ENCODE results near the gene SORCS2.
"Not testable (repeated sequence)": the region's sequence is repeated elsewhere in the genome, so short reads cannot be mapped to it uniquely, and the experiment has no call there.

The SORCS2 gene

DNA sequence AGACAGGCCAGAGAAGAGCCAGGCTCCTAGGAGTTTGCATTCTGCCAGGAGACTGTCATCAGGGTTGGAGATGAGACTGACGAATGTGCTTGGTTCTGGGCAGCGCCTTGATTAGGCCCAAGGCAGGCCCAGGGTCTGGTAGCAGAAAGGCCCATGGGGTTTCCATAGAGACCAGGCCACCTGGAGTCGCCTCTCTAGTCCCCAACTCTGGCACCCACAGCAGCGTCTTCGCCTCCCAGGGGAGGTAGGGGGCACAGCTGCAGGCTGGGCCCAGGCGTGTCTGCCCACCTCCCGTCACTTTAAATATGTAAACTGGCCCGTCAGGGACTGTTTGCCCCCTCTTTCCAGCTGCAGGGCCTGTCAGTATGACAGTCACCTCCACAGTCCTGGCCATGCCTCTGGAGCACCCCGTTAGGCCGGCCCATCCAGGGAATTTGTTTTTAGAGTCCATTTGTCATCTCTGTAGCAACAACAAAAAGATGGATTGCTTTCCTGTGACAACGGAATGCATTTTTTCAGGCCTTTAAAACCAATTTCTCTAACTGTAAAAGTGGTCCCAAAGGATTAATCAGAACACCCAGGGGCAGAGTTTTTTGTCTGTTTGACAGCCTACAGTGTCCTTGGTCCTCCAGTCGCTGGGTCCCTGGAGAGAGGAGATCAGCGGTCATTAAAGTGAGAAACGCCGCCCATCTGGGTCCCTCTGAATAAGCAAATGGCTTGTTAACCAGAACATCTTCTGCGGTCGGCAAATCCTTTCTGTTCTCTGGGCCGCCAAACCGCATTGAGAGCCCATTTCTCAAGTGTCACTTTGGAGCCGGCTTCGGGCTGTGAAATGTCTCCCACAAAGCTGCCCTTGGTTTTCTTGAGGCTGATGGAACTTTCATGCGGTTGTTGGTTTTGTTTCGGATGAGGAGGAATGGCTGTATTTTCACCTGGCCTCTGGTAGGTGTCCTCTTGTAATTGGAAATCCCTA, 395.4 kb downstream of the SORCS2 start:
- no peak for DNase-seq (ENCODE audit: low read depth)

DNA sequence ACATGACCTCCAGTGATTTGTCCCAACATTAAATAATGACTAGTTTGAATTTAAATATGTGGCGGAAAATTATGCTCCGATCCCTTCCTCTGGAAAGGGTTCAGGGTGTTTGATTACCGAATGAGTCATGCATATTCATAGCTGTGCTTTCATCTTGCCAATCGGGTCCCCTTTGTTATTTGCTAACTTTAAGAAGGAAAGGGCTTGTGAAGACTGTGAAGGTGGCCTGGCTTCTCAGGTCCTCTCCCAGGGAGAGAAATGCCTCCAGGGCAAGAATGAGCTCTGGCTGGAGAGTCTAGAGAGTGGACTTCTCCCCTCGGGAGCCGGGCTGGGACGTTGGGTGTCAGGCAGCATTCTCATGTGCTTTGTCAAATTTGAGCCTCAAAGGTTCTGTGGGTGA, 397.9 kb downstream of the SORCS2 start:
- no peak for DNase-seq (ENCODE audit: low read depth)

DNA sequence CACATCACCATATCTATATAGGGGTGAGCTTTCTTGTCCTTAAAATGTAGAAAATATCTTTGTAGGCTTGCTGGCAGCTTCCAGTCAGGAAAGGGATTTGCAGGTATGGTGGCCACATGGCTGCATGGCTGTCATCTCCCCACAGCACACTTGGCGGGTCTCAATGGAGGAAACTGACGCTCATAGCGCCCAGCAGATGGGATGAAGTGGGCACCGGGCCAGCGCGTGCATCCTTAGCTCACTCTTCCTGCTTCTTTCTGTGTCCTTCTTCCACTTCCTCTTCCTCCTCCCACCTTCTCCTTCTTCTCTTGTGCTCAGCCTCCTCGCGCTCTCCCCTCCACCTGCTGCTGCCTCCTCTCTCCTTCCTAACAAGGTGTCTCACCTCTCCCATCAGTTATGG, 398.6 kb downstream of the SORCS2 start:
- no peak for DNase-seq (ENCODE audit: low read depth)

DNA sequence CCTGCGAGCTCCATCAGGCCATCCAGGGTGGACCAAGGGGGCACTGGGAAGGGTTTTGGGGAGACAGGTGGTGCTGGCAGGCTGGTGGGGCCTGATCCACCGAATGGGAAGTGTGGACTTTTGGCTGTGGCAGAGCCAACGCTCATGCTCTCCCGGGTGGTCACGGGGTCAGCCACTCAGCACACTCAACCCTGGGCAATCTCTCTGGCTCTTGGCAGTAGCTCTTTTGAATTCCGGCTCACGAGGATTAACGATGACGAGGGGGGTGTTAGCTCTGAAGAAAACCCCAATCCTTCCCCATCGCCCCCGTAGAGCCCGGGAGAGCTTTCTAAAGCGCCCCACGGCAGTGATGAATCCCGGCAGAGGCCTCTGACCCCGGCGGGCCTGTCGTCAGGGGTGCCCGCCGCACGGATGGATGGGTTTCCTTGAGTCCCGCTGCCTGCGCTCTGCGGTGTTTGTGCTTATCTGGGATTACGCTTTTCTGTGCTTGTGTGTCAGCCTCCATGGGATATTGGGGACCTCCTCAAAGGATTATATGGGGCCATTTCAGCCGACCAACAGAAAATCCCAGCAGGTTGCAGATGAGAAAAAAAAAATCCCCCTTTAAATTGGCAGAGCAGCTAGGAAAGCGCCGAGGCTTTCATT, 399.2 kb downstream of the SORCS2 start:
- DNase-seq (ENCODE audit: low read depth): no peak

DNA sequence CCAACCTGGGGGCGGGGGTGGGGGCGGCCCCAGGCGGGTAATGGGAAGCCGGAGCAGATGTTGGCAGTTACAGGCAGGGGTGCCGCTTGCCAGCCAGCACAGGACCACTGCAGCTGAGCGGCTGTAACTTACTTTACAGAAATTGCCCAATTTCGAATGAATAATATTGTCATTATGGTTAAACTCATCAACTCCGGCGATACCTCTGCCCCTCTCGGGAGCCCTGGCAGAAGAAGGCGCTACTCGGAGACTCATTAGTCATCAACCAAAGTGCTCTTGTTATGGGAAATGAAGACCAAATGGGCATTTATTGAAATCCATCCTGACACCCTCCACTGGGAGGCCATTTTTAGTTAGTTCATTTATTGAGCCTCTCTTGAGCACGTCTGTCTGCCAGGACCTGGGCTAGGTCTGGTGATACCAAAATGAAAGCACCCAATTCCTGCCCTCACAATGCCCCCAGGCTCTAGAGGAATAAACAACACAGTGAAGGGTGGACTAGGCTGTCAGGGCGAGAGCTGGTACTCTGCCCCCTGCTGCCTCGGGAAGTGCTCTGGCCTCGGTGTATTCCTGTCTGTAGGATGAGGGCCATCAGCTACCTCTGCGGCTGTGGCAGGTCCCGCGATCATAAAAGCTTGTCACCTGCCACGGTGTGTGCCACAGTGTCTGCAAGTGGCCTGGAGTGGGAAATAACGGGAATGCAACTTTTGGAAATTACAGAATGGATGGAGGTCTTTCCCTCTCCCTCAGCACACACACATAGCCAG, 401.5 kb downstream of the SORCS2 start:
- no peak for DNase-seq (ENCODE audit: low read depth)

DNA sequence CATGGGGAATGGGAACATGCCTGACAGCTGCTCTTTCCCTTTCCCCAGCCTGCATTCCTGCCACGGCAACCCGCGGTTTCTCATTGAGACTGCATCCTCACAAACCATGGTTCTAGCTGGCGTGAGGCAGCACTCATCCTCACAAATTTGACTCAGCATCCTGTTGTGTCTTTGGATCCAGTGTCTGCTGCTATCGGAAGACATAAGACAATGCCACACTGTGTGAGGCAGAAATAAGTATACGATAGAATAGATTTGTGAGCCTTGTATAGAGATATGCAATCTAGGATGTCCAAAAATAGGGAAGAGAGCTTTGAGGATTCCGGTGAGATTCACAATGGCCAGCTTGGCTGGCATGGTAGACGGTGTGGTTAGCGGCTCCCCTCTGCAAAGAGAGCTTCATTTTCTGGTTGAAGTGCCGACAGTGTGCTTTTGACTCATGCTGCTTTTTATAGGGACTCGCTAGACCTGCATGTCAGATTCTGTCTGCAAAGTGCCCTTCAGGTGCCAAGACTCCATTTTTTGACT, 403.7 kb downstream of the SORCS2 start:
- no peak for DNase-seq (ENCODE audit: low read depth)

DNA sequence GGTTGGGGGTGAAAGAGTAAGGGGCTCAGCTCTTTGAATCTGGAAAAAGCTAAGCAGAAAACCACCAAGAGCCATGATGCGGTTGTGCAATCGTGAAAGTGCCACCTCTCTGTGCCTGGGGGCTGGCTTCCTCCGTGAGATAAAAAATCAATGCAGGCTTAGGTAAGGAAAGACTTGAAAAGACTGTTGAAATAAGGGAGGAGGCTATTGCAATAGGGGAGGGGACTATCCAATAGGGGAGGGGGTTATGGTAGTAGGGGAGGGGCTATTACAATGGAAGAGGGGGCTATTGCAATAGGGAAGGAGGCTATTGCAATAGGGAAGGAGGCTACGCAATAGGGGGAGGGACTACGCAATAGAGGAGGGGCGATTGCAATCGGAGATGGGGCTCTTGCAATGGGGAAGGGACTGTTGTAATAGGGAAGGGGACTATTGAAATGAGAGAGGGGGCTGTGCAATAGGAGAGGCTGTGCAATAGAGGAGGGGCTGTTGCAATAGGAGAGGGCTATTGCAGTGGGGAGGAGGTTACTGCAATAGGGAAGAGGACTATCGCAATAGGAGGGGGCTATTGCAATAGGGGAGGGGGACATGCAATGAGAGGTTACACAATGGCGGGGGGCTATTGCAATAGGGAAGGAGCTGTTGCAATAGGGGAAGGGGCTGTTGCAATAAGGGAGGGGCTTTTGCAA, 404.7 kb downstream of the SORCS2 start:
- DNase-seq (ENCODE audit: low read depth): no peak

DNA sequence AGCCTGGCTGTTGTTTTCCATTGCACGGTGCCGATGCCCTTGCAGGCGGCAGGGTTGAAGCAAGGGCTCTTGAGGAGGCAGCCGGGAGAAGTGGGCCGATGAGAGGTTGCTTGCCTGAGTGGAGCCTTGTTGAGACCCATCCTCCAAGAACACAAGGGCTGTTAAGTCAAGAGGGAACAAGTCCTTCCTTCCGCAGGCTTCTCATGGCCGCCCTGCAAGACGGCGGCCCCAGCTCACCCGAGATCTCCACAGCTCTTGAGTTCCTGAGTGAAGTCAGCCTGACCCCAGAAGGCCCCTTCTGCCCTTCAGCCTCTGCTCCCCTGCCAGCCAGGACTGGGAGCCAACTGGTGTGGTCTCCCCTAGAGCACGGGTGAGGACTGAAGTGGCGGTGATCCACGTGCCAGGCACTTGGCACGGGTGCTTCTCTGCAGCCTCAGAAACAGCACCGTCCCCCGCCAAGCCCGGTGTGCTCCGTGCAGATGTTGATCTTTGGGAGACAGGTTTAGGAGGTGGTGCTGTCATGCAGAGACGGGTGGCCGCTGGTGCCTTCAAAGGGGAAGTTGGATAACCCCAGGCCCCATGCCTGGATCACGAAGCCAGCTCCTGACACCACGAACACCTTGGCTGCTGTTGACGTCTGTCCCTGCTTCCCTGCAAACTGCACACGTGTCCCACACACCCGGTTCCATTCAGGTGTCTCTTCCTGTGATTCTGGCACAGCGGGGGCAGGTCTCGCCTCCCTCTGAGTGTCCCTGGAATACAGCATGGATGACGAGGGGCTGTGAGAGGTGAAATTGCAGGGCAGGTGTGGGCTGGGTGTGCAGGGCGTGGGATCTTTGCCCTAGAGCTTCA, 406.8 kb downstream of the SORCS2 start:
- no peak for DNase-seq (ENCODE audit: low read depth)

DNA sequence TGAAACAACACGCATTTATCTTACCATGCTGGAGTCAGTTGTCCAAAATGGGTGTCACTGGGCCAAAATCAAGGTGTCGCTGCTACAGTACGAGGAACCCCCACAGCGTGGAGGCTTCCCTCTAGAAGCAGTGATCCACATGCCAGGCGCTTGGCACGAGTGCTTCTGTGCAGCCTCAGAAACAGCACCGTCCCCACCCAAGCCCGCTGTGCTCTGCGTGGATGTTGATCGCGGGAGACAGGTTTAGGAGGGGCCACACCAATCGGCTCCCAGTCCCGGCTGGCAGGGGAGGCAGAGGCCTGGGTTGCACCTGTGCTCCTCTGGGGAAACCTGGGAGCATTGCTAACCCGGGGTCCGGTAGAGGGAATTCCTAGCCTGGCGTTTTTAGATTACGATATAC, 407.9 kb downstream of the SORCS2 start:
- no peak for DNase-seq (ENCODE audit: low read depth)

DNA sequence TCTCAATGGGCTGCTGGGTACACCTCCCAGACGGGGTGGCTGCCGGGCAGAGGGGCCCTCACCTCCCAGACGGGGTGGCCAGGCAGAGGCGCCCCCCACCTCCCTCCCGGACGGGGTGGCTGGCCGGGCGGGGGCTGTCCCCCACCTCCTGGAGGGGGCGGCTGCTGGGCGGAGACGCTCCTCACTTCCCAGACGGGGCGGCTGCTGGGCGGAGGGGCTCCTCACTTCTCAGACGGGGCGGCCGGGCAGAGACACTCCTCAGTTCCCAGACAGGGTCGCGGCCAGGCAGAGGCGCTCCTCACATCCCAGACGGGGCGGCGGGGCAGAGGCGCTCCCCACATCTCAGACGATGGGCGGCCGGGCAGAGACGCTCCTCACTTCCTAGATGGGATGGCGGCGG, 409.8 kb downstream of the SORCS2 start:
- not testable (repeated sequence) for DNase-seq (ENCODE audit: low read depth)

DNA sequence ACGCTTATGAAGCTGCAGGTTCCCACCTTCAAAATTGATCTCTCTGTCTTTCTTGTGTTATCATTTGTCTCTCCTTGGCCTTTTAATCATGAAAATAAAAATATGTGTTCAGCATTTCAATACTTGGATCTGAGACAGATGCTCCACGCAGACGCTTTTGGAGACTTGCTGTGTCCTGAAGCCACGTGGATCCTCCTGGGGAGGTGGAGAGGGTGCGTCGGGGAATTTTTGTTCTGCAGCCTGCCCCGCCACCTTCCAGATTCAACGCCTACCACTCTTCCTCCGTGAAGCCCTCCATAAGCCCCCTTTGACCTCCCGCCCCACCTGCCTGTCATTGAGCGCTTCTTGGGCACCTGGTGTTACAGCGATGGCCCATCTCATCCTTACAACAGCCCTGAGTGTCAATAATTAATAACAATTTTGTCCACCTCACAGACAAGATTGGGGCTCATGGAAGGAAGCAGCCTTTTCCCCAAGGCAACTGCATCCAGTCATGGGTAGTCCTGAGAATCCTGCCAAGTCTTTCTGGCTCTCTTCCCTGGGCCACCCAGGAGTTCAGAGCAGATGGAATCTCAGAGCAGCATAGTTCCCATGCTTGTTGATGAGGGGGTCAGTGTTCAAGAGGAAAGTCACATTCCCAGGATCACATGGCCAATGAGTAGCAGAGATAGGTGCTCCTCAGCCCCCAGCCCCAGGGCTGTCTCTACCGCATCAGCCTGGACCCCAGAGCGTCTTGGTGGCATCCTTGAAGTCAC, 415.0 kb downstream of the SORCS2 start:
- no peak for DNase-seq (ENCODE audit: low read depth)

DNA sequence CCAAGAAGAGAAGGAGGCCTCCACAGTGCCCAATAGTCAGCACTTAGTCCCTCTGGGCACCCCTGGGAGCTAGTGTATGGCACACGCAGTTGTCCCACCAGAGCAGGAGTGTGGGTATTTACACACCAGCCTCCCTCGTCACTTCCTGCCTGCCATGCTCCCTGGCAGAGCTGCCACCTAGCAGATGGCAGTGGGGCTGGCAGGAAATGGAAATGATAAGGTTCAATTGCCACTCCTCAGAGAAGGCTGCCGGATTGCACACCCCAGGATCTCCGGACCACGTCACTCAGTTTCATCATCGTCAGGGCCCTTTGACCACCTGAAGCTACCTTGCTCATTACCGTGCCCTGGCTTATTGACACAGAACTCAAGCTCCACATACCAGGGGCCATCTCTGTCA, 415.7 kb downstream of the SORCS2 start:
- DNase-seq (ENCODE audit: low read depth): no peak

DNA sequence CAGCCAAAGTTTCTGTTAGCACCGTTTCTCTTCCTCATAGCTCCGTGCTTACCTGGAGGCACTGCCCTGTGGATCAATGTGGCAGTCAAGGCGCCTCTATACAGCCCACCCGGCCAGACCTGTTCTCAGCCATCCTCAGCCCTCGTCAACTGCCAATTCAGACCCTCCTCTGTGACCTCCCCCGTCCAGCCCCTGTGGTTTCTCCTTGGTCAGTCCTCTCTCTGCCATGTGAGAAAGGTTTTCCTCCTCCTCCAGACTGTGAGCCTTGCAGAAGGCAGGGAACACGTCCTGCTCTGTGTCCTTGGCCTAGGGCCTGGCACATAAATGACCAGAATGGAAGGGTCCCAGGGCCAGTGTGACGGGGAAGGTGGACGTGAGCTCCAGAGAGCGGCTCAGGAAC, 417.0 kb downstream of the SORCS2 start:
- no peak for DNase-seq (ENCODE audit: low read depth)

DNA sequence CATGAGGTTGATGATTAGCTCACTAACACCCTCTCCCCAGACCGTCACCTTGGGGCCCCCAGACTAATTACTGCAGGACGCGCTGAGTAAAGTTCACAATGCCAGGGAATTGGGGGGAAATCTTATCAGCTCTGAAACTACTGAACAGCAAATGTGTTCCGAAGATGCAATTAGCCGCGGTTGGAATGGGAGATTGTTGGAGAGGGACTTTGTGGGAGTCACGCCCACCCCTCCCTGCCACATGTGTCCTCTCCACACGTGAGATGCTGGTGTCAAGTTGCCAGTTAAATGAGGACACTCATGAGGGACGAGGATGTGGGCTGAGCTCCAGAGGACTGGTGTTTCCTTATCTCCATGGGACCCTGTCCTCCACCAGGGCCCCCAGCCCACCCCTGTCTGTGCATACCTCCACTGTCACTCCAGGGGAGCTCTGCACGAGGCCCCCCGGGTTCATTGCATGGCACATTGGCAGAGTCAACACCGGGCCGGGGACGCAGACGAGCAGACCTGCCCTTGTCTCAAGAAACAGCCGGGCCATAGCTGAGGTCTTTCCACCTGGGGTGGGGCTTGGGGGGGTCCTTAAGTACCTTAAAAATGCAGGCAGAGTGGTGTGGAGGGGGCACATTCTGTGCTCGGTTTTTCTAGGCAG, 417.8 kb downstream of the SORCS2 start:
- no peak for DNase-seq (ENCODE audit: low read depth)

DNA sequence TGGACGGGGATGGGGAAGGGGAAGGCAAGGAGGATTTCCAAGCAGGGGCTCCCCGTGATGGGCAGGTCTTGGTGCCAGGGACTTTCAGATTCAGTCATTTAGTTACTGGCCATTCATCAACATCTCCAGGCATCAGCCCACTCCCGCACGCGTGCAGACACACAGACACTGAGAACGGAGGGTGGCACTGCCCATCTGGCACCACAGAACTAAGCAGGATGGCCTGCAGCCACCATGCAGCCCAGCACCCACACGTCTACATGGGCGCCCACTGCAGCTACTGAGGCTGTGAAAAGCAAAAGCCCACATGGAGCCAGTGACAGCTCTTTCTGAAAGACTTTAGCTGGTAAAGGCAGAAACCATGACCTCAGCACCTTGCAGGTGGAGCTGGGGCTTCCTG, 418.5 kb downstream of the SORCS2 start:
- DNase-seq (ENCODE audit: low read depth): no peak

DNA sequence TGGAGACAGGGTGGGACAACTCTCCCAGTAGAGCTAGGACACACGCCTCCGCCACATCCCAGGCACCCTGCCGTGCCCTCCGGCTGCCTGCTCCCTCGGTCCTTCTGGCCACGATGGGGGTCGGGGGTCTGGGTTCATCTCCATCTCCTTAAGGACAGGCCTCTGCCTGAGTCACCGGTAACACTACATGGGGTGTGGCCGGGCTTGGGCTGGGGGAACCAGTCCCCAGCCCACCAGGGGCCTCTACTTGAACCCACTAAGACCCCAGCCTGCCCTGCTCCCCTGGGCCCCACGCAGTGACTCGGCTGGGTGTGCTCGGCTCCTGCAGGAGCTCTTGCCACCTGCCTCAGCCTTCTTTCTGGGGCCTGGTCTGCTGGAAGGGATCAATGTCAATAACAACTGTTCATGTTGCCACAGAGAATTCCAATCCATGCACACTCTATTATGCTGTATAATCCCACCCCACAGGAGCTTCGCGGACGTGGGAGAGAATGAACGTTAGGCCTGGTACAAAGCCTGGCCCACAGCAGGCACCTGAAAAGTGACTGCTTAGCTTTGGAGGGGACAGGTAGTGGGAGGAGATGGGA, 420.1 kb downstream of the SORCS2 start:
- no peak for DNase-seq (ENCODE audit: low read depth)

DNA sequence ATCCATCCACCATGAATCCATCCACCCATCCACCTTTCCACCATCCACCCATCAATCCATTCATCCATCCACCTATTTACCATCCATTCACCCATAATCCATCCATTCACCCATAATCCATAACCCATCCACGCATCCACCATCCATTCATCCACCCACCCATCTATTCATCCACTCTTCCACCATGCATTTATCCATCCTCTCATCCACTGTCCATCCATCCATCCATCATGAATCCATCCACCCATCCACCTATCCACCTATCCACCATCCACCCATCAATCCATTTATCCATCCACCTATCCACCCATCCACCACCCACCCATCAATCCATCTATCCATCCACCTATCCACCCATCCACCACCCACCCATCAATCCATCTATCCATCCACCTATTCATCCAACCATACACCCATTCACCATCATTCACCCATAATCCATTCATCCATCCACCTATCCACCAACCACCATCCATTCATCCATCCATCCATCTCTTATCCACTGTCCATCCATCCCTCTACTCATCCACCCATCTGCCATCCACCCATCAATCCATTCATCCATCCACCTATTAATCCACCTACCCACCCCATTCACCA, 422.1 kb downstream of the SORCS2 start:
- DNase-seq (ENCODE audit: low read depth): no peak

DNA sequence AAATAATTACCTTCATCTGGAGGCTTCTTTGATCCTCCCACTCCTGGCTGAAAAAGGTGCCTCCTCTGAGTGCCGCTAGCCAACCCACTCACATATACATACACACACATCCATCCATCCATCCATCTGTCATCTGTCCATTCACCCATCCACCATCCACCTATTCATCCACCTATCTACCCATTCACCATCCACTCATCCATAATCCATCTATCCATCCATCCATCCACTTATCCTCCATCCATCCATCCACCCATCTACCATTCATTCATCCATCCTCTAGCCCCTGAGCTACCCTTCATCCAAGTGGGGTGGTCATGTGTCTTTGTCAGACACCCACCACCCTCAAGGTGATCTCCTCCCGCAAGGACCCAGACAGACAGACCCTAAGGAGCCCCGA, 423.9 kb downstream of the SORCS2 start:
- no peak for DNase-seq (ENCODE audit: low read depth)

DNA sequence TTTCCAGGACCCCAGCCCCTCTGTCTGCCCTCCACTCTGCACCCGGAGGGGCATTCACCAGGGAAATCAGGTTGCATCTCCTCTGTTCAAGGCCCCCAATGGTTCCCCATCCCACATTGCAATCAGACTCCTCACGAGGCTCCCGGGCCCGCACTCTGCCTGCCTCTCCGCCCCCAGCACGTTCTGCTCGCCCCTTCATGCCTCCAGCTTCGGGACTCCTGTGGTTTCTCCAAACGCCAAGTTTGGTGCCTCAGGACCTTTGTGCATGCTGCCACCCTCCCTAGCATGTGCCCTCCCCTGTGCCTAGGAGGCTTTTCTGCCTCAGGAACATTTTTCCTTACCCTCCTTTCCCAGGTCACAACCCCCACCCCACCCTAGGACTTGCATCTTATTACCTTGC, 426.0 kb downstream of the SORCS2 start:
- no peak for DNase-seq (ENCODE audit: low read depth)

All from activated T-helper 1 cell treated with Interleukin-2 at 50 U/mL for 16 hours (primary cell).